ENCODE measurements around the gene HMG20A.

Gene HMG20A

GRCh38 chr15:77470235-77470634 lies 49.5 kb downstream of the HMG20A start:
- no peak for TF ChIP-seq GATA2 (IDR thresholded peaks at IDR 0.05; ENCODE audit: low read depth, low read length)
- no peak for TF ChIP-seq GATA3 (IDR thresholded peaks at IDR 0.05; ENCODE audit: low read depth, low read length)

GRCh38 chr15:77473328-77473727 lies 52.6 kb downstream of the HMG20A start:
- TF ChIP-seq GATA3 (IDR thresholded peaks at IDR 0.05; ENCODE audit: low read depth, low read length) (no peak), GATA2 (IDR thresholded peaks at IDR 0.05; ENCODE audit: low read depth, low read length) (no peak)

- TF ChIP-seq GATA2 (IDR thresholded peaks at IDR 0.05; ENCODE audit: low read depth, low read length) (no peak), GATA3 (IDR thresholded peaks at IDR 0.05; ENCODE audit: low read depth, low read length) (no peak)
Observed at GRCh38 chr15:77474310-77474988, 53.8 kb downstream of the HMG20A start.

DNA sequence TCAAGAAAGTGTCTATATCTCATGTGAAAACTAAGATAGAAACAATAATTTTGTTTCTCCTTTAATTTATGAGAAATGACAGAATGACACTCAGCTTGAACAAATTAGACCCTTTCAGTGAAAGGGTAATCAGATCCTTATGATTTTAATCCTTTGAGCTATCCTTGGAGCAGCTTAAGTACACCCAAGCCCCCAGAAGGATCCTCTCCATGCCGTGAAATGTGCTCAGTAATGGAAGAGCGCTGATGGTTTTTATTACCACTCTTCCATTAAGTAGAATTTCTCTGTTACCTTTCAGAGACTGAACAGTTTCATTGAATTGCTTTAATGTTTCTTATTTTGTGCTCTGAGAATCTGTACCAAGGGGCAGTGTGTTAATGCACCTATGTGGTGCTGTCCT lies 54.3 kb downstream of the HMG20A start:
- TF ChIP-seq GATA2 (IDR thresholded peaks at IDR 0.05; ENCODE audit: low read depth, low read length) (no peak), GATA3 (IDR thresholded peaks at IDR 0.05; ENCODE audit: low read depth, low read length) (no peak)

- no peak for TF ChIP-seq GATA3 (IDR thresholded peaks at IDR 0.05; ENCODE audit: low read depth, low read length)
- no peak for TF ChIP-seq GATA2 (IDR thresholded peaks at IDR 0.05; ENCODE audit: low read depth, low read length)
Observed at GRCh38 chr15:77475898-77476297, 55.2 kb downstream of the HMG20A start.

DNA sequence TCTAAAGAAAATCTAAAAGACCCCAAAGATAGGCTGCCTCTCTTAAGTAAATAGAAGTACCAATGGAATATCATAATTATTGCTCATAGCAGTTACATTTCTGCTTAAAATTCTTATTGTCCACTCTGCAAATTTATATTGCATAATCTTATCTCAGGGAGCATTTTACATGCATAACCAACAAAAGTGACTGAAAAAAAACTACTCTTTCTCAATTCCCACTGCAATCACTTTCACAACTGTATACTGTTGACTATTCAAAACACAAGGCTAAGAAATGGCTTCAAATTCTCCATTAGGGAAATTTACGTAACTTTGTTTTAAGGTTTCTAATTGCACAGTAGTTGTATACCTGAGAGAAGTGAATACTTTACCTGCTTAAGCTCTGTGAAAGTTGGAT lies 56.3 kb downstream of the HMG20A start:
- no peak for TF ChIP-seq GATA3 (IDR thresholded peaks at IDR 0.05; ENCODE audit: low read depth, low read length)

- no peak for TF ChIP-seq GATA2 (IDR thresholded peaks at IDR 0.05; ENCODE audit: low read depth, low read length)
- TF ChIP-seq GATA3 (IDR thresholded peaks at IDR 0.05; ENCODE audit: low read depth, low read length): no peak
Observed at GRCh38 chr15:77478051-77478450, 57.4 kb downstream of the HMG20A start.

DNA sequence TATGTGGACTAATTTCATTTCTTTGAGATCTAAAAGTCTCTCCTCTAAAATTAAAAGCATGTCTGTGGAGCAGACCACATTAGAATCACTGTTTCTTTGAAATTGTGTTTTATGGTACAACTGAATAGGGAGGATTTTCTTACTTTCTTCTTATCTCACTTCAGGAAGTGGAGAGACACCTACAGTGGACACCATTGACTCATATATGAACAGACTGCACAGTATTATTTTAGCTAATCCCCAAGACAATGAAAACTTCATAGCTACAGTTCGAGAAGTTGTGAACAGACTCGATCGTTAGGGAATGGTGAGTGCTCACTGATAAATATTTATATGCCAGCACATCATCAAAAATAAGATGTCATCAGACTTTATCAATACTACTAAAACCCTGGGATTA lies 58.3 kb downstream of the HMG20A start:
- no peak for TF ChIP-seq GATA2 (IDR thresholded peaks at IDR 0.05; ENCODE audit: low read depth, low read length)
- no peak for TF ChIP-seq GATA3 (IDR thresholded peaks at IDR 0.05; ENCODE audit: low read depth, low read length)

GRCh38 chr15:77480859-77481633 lies 60.4 kb downstream of the HMG20A start:
- no peak for TF ChIP-seq GATA3 (IDR thresholded peaks at IDR 0.05; ENCODE audit: low read depth, low read length)
- no peak for TF ChIP-seq GATA2 (IDR thresholded peaks at IDR 0.05; ENCODE audit: low read depth, low read length)

DNA sequence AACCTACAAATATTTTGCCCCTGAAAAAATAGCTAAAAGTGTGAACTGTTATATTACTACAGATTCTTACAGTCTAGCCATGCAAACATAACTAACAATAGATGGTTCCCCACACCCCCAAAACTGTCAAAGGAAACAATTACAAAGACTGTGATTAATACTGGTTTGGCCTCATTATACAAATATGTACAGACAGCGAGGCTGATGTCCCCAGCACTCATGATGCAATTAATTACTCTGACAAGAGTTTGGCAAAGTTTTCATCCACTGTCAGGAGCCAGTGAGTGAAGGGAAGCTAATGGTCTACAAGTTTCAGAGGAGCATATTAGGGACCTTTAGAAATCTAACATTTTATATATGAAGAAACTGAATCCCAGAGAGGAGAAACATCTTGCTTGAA lies 61.0 kb downstream of the HMG20A start:
- TF ChIP-seq GATA2 (IDR thresholded peaks at IDR 0.05; ENCODE audit: low read depth, low read length) (no peak), GATA3 (IDR thresholded peaks at IDR 0.05; ENCODE audit: low read depth, low read length) (no peak)

DNA sequence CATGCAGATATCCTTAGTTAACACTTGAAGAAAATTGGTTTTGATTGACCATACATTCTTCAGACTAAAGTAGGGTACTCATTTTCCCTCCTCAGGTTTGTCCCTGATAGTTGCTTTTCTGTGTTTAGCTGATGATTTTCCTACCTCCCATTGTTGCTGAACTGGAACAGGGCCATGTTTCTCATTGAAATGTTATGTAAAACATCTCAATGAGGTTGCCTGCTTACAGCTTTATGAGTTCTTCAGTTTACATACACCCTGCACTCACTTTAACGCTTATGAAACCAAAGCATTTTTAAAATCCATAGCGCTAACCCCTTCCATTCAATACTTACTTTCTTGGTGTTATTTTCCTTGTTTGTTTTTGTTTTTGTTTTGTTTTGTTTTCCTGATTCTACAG lies 61.9 kb downstream of the HMG20A start:
- TF ChIP-seq GATA2 (IDR thresholded peaks at IDR 0.05; ENCODE audit: low read depth, low read length) (no peak), GATA3 (IDR thresholded peaks at IDR 0.05; ENCODE audit: low read depth, low read length) (no peak)

DNA sequence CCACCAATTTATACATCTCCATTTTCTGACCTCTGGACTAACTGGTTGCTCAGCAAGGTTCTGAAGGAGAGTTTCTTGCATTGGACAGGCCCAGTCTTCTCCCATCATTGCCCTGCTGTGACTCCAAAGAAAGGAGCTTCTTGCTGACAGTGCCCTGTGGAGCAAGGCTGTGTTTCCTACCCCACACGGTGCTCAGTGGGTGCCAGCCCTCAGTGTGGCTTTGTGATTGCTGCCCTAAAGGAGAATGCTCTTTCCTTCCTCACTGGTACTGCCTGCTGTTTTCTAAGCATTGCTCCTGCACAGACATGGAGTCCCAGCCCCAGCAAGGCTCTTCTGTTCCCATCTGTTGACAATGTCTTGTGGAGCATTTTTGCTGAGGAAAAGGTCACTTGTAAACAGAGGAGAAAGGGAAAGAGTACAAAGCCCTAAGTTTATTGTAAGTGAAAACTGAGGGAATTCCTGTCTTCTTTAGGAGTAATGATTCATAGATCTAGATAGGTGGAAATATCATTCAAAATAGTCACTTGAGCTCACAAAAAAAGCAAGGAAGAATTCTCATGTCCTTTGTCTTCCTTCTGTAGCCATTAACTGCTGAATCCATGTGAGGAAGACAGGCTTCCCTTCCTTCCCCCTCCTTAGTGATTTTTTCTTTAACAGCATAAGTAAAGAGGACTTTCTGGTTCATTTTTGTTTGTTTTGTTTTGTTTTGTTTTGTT lies 62.9 kb downstream of the HMG20A start:
- no peak for TF ChIP-seq GATA3 (IDR thresholded peaks at IDR 0.05; ENCODE audit: low read depth, low read length)
- TF ChIP-seq GATA2 (IDR thresholded peaks at IDR 0.05; ENCODE audit: low read depth, low read length): no peak

DNA sequence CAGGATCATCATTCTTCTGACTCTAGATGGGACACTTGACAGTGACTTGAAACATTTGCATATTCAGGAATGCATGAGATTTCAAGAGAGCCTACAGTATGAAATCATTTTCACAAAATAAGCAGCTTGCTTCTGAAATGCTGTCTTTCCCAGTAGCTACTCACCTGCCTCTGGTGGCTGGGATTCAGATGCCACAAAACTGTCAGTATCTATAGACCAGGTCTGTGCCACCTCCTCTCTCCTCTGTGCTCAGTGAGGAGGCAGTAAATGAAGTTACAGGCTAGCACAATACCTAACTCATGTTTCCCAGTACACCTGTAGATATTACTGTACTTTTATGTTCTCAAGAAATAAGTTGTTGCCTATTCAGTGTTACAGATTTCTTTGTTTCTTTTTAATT lies 64.3 kb downstream of the HMG20A start:
- TF ChIP-seq GATA3 (IDR thresholded peaks at IDR 0.05; ENCODE audit: low read depth, low read length) (no peak), GATA2 (IDR thresholded peaks at IDR 0.05; ENCODE audit: low read depth, low read length) (no peak)

- TF ChIP-seq GATA3 (IDR thresholded peaks at IDR 0.05; ENCODE audit: low read depth, low read length) (no peak), GATA2 (IDR thresholded peaks at IDR 0.05; ENCODE audit: low read depth, low read length) (no peak)
Observed at GRCh38 chr15:77486542-77487468, 66.1 kb downstream of the HMG20A start.

All from SH-SY5Y (cell line).